ENCODE data around the gene LYSMD4. TPM values are rescaled to one million over a fixed set of nuclear protein-coding genes. Genes with fewer than 3 reads are reported as not detected.
A peak's percentile ranks its signal among the peaks of the same experiment; 100 is the strongest.

The LYSMD4 gene
- total and polyA plus RNA-seq, 2 of the 13 experiments (the other 11 are each of a cell fraction or from before 2014, with no cell fraction given), result 7.4 to 8.5 TPM

GRCh38 chr15:99763827-99764226 lies 30.6 kb upstream of the LYSMD4 start (continued):
- no peak for TF ChIP-seq ZBTB40 (IDR thresholded peaks at IDR 0.05)
- no peak for TF ChIP-seq ZBTB40 (CRISPR knock-in tag; IDR thresholded peaks at IDR 0.05)
- TF ChIP-seq TBX2 (CRISPR knock-in tag; IDR thresholded peaks at IDR 0.05; ENCODE audit: borderline replicate concordance), result no peak
- no peak for TF ChIP-seq FOXP4 (CRISPR knock-in tag; IDR thresholded peaks at IDR 0.05)
- no peak for TF ChIP-seq NR2F1 (CRISPR knock-in tag; IDR thresholded peaks at IDR 0.05)
- no peak for TF ChIP-seq ZNF674 (CRISPR knock-in tag; IDR thresholded peaks at IDR 0.05; ENCODE audit: low read depth)
- TF ChIP-seq EP300 (IDR thresholded peaks at IDR 0.05; ENCODE audit: low read depth in 2 of 2, low read length in 2 of 2), result peak in 1 of 2 experiments; percentile 11; a peak in 1 of 4 replicates
- TF ChIP-seq EP300 (CRISPR knock-in tag; IDR thresholded peaks at IDR 0.05; ENCODE audit: borderline replicate concordance), result no peak
- TF ChIP-seq ZNF570 (CRISPR knock-in tag; IDR thresholded peaks at IDR 0.05; ENCODE audit: borderline replicate concordance), result no peak
- peak; percentile 19; the same call in 1 of the 2 replicates for TF ChIP-seq NCOA2 (CRISPR knock-in tag; IDR thresholded peaks at IDR 0.05)
- no peak for TF ChIP-seq ZNF879 (CRISPR knock-in tag; IDR thresholded peaks at IDR 0.05)
- 0 out of 2 replicates have a peak, but pooled peaks have one; percentile 27 for TF ChIP-seq RXRB (CRISPR knock-in tag; IDR thresholded peaks at IDR 0.05; ENCODE audit: borderline replicate concordance)
- no peak for TF ChIP-seq CC2D1A (CRISPR knock-in tag; IDR thresholded peaks at IDR 0.05)
- TF ChIP-seq FOXP1 (IDR thresholded peaks at IDR 0.05), result no peak
- no peak for TF ChIP-seq FOXP1 (CRISPR knock-in tag; IDR thresholded peaks at IDR 0.05)

Measured in HepG2 (cell line).